Keratinocyte (primary cell): ENCODE results near the gene MYMX. TPM values are rescaled to one million over a fixed set of nuclear protein-coding genes. Genes with fewer than 3 reads are reported as not detected.

Source experiments
- DNase-seq: peaks from one replicate; pipeline ENCODE4 v3.0.0-alpha.2; 2011; ENCODE audit warnings: low read depth, missing footprints, low spot score
- FAIRE-seq: peaks from 2 replicates; lab custom pipeline; 2011; peaks lifted over from hg19 to GRCh38; lab: Jason Lieb, UNC
- H2AFZ ChIP-seq: 2 replicates; pipeline ENCODE4 v1.6.0; 2012; ENCODE audit warnings: low read length, control low read depth, inconsistent platforms; ENCODE audit not compliant: control insufficient read depth
- H3K27ac ChIP-seq: 2 replicates; pipeline ENCODE4 v1.5.1; 2011; ENCODE audit warnings: low read length; ENCODE audit not compliant: control insufficient read depth, insufficient read depth
- H3K27me3 ChIP-seq: 3 replicates; pipeline ENCODE4 v1.6.0; 2011; ENCODE audit warnings: low read length; ENCODE audit not compliant: control insufficient read depth, insufficient read depth; ENCODE audit errors: extremely low read depth
- H3K36me3 ChIP-seq, 2 experiments: 2 replicates in 1 of 2; 3 replicates in 1 of 2; pipeline ENCODE4 v1.5.1; 2011; ENCODE audit warnings: low read length in 2 of 2, mild to moderate bottlenecking in 1 of 2; ENCODE audit not compliant: control insufficient read depth in 2 of 2, insufficient read depth in 2 of 2; ENCODE audit errors: extremely low read depth in 1 of 2
- H3K4me1 ChIP-seq: 3 replicates; pipeline ENCODE4 v1.5.1; 2011; ENCODE audit warnings: low read length; ENCODE audit not compliant: control insufficient read depth, insufficient read depth; ENCODE audit errors: extremely low read depth
- H3K4me2 ChIP-seq: 3 replicates; pipeline ENCODE4 v1.6.0; 2011; ENCODE audit warnings: low read depth, low read length; ENCODE audit not compliant: control insufficient read depth, insufficient read depth; ENCODE audit errors: extremely low read depth
- H3K4me3 ChIP-seq, 3 experiments: fragments of 200-600 bp in 1 of 3; sonication (generic) in 1 of 3; 2 replicates in 2 of 3; 3 replicates in 1 of 3; pipeline ENCODE4 v1.5.1; 2011 to 2016; ENCODE audit warnings: low read length in 3 of 3, mild to moderate bottlenecking in 3 of 3, control low read depth in 2 of 3, inconsistent platforms in 1 of 3, low read depth in 1 of 3, mixed read lengths in 1 of 3, mixed run types in 1 of 3, moderate library complexity in 1 of 3; ENCODE audit not compliant: control insufficient read depth in 2 of 3, insufficient read depth in 2 of 3; ENCODE audit errors: extremely low read depth in 1 of 3
- H3K79me2 ChIP-seq: 2 replicates; pipeline ENCODE4 v1.6.0; 2012; ENCODE audit warnings: low read length; ENCODE audit not compliant: control insufficient read depth, insufficient read depth
- H3K9ac ChIP-seq: 3 replicates; pipeline ENCODE4 v1.6.0; 2011; ENCODE audit warnings: low read length; ENCODE audit not compliant: control insufficient read depth, insufficient read depth; ENCODE audit errors: extremely low read depth
- H3K9me1 ChIP-seq: 3 replicates; pipeline ENCODE4 v1.6.0; 2011; ENCODE audit warnings: low read length; ENCODE audit not compliant: control insufficient read depth, insufficient read depth; ENCODE audit errors: extremely low read depth
- H3K9me3 ChIP-seq: 2 replicates; pipeline ENCODE4 v1.5.1; 2012; ENCODE audit warnings: low read depth, low read length; ENCODE audit not compliant: control insufficient read depth
- H4K20me1 ChIP-seq: 3 replicates; pipeline ENCODE4 v1.6.0; 2011; ENCODE audit warnings: low read length; ENCODE audit not compliant: control insufficient read depth, insufficient read depth; ENCODE audit errors: extremely low read depth
- EZH2 ChIP-seq: IDR thresholded peaks from one replicate; pipeline ENCODE4 v1.6.1; 2012; ENCODE audit warnings: inconsistent platforms, mild to moderate bottlenecking, low read length, moderate library complexity
- dilution Hi-C: fragments of 300-500 bp; cut with MboI; formaldehyde crosslinking; loops from one replicate; pipeline ENCODE4 v1.7.0; 2020; ENCODE audit warnings: low sequenced_read_pairs; ENCODE audit not compliant: extremely low pct_ligation_motif_present
- polyA plus RNA-seq, 5 experiments: library from polyadenylated mRNA; depleted of rRNA in 3 of 5; stranded (reverse) in 3 of 5; stranded (forward) in 1 of 5; unstranded in 1 of 5; fragments of >200 nt; gene quantifications; 1 replicate in 1 of 5; 2 replicates in 3 of 5; 3 replicates in 1 of 5; pipeline versions ENCODE4 v1.2.1 to v1.2.3, GENCODE V29; 2011 to 2012; ENCODE audit warnings: missing spikeins in 2 of 5, low read depth in 1 of 5, low replicate concordance in 1 of 5
- TF ChIP-seq, protein P1 (sequence below), 3 experiments: IDR thresholded peaks in 1 of 3; conservative IDR thresholded peaks in 1 of 3; optimal IDR thresholded peaks in 1 of 3; 2 replicates in 2 of 3; 3 replicates in 1 of 3; pipeline versions ENCODE3 to v1.5.1; 2011; ENCODE audit warnings: low read length in 3 of 3, mild to moderate bottlenecking in 3 of 3, moderate library complexity in 2 of 3, control low read depth in 1 of 3, inconsistent platforms in 1 of 3; ENCODE audit not compliant: insufficient read depth in 2 of 3; ENCODE audit errors: extremely low read depth in 1 of 3

Gene MYMX
- polyA plus RNA-seq, 1 donor (not counting 4 experiments of a cell fraction or from before 2014, with no cell fraction given), result 0.09 TPM

DNA sequence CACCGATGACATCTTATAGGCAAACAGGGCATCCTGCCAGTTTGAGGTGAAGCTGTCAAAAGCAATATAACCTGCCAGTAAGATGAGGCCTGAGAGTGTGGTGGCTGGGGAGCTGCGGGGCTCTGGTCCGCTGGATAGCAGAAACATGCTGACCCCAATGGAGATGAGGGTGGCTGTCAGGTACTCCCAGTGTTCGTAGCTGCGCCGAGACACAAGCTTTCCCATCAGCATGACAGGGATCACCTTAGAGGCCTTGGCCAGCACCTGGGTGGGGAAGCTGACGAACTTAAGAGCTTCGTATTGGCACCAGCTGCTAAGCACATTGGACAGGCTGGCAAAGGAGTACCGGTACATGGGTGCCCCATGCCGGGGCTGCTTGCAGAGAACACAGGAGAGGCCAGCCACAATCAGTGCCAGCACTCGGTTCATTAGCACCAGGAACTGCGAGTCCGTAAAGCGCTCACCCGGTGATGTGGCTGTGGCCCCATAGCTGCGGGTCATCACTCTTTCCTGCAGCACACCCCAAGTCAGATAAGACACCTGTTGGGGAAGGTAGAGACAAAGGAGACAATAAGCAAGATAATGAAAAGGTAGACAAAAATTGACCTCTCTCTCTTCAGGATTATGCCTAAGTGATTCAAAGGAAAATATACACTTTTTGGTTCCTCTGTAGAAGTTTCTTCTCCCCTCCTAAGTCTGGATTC lies 38.5 kb downstream of the MYMX start:
- H3K4me3 ChIP-seq, result peak overlapping the region in 1 of 3 experiments; percentile 81
- peaks cover 44 to 62% of the 10 kb centered on the region in 2 experiments for H3K36me3 ChIP-seq
- H3K27me3 ChIP-seq, result no peaks in the 10 kb centered on the region
- no peak for DNase-seq
- peaks cover 18% of the 10 kb centered on the region for H3K4me1 ChIP-seq
- no peak for FAIRE-seq
- H3K27ac ChIP-seq, result no peak overlapping the region
- dilution Hi-C loops, result no loop called here
- H2AFZ ChIP-seq, result no peak overlapping the region
- H3K4me2 ChIP-seq, result peak overlapping the region; percentile 98
- peak overlapping the region; percentile 92 for H3K9ac ChIP-seq
- peaks cover 56% of the 10 kb centered on the region for H4K20me1 ChIP-seq
- TF ChIP-seq, protein P1, sequence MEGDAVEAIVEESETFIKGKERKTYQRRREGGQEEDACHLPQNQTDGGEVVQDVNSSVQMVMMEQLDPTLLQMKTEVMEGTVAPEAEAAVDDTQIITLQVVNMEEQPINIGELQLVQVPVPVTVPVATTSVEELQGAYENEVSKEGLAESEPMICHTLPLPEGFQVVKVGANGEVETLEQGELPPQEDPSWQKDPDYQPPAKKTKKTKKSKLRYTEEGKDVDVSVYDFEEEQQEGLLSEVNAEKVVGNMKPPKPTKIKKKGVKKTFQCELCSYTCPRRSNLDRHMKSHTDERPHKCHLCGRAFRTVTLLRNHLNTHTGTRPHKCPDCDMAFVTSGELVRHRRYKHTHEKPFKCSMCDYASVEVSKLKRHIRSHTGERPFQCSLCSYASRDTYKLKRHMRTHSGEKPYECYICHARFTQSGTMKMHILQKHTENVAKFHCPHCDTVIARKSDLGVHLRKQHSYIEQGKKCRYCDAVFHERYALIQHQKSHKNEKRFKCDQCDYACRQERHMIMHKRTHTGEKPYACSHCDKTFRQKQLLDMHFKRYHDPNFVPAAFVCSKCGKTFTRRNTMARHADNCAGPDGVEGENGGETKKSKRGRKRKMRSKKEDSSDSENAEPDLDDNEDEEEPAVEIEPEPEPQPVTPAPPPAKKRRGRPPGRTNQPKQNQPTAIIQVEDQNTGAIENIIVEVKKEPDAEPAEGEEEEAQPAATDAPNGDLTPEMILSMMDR (optimal IDR thresholded peaks at IDR 0.05 in 1 of 3, IDR thresholded peaks at IDR 0.05 in 1 of 3, conservative IDR thresholded peaks at IDR 0.05 in 1 of 3; ENCODE audit: extremely low read depth in 1 of 3, insufficient read depth in 2 of 3, low read length in 3 of 3), result no peak
- no peak for TF ChIP-seq EZH2
- H3K9me1 ChIP-seq, result peaks cover 2% of the 10 kb centered on the region
- H3K79me2 ChIP-seq, result peaks cover 44% of the 10 kb centered on the region
- no peaks in the 10 kb centered on the region for H3K9me3 ChIP-seq

DNA sequence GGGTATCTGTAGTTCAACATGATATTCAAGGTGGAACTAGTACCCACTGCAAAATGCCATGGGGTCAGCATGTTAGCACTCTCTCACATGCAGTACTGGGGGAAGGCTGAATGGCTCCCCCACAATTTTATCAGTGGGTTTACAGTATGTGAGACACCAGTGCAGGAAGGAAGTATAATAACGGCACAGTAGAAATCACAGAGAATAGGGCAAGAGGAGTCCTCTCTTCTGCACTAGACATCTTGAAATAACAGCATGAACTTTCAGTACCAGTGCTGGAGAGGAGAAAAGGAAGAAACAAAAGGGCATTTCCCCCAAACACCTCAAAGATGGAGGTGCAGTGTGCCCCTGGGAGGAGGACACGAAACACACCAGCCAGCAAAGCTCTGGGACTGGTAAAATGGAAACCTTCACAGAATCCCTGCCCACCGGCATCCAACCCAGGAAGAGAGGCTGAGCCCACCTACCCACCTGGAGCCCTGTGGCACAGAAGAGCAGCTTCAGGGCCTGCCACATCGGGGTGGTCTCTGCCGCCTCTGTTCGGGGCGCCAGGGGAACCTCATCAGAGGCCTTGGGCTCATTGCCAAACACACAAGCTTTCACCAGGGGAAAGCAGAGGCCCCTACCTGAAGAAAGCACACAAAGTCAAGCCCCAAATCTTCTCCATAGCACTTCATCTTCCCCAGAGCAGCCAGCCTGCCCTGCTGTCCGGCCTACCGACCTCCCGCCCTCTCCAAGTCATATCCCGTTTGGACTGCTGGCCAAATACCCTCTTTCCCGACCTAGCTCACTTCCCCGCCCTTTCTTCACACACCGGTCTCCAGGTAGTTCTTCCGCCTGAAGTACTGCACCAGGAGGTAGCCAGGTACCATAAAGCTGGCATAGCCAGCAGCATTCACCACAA lies 39.4 kb downstream of the MYMX start:
- H4K20me1 ChIP-seq, result peaks cover 49% of the 10 kb centered on the region

More for the DNA sequence above, 39.4 kb downstream of the MYMX start:
- no peak for FAIRE-seq
- DNase-seq, result no peak
- peak overlapping the region; percentile 3 for H2AFZ ChIP-seq
- peak overlapping the region; percentile 92 for H3K9ac ChIP-seq
- H3K36me3 ChIP-seq, result peaks cover 40 to 57% of the 10 kb centered on the region in 2 experiments
- peak overlapping the region; percentile 98 for H3K4me2 ChIP-seq
- peaks cover 35% of the 10 kb centered on the region for H3K79me2 ChIP-seq
- no peak for TF ChIP-seq EZH2
- TF ChIP-seq, protein P1 (optimal IDR thresholded peaks at IDR 0.05 in 1 of 3, IDR thresholded peaks at IDR 0.05 in 1 of 3, conservative IDR thresholded peaks at IDR 0.05 in 1 of 3; ENCODE audit: extremely low read depth in 1 of 3, insufficient read depth in 2 of 3, low read length in 3 of 3), result no peak
- H3K4me1 ChIP-seq, result peaks cover 18% of the 10 kb centered on the region
- H3K9me1 ChIP-seq, result peaks cover 2% of the 10 kb centered on the region
- H3K9me3 ChIP-seq, result no peaks in the 10 kb centered on the region
- dilution Hi-C loops, result no loop called here
- peak overlapping the region; percentile 73 for H3K27ac ChIP-seq
- H3K27me3 ChIP-seq, result no peaks in the 10 kb centered on the region
- H3K4me3 ChIP-seq, result peak overlapping the region; percentile 81 to 94 (median 90)
